HG03196 (cell line): ENCODE measurements around the gene FOXE3.

Experiments used
- ATAC-seq: cut with Tn5 transposase; IDR thresholded peaks from one replicate; pipeline ENCODE4 v1.9.1; 2021; ENCODE audit not compliant: unreplicated experiment

FOXE3 gene

GRCh38 chr1:47403321-47403910 lies 12.7 kb upstream of the FOXE3 start:
- ATAC-seq = no peak

DNA sequence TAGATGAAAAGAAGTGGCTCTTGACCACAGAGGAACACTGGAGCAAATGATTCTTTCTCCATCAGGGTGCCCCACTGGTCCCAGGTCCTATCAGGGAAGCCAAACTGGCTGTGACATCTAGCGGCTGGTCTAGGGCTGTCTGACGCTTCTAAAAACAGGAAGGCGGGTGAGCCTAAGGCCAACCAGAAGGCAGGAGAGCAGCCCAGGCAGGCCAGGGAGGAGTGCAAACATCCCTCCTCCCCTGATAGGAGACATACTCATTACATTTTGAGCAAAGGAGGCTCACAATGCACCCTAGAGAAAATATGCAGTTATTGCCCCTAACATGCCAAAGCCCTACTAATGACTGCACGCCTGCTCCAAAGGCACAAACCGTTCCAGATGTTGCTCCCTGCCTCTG lies 10.4 kb upstream of the FOXE3 start:
- ATAC-seq = no peak

GRCh38 chr1:47406966-47407365 lies 9.1 kb upstream of the FOXE3 start:
- no peak for ATAC-seq

DNA sequence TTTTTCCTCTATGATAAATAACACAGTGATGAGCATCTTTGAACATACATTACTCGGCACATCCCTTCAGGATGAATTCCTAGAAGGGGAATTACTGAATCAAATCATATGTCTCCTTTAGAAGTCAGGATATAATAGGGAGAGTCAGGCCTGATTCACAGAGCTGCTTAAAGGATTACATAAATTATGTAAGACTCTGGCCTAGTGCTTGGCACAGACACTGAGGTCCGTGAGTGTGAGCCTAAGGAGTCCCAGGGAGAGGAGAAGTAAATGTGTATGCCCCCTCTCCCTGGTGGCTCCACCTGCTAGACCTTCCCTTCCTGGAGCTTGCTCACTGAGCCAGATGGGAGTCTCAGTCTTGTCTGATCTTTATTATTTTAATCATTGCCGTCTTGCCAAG lies 8.6 kb upstream of the FOXE3 start:
- no peak for ATAC-seq

DNA sequence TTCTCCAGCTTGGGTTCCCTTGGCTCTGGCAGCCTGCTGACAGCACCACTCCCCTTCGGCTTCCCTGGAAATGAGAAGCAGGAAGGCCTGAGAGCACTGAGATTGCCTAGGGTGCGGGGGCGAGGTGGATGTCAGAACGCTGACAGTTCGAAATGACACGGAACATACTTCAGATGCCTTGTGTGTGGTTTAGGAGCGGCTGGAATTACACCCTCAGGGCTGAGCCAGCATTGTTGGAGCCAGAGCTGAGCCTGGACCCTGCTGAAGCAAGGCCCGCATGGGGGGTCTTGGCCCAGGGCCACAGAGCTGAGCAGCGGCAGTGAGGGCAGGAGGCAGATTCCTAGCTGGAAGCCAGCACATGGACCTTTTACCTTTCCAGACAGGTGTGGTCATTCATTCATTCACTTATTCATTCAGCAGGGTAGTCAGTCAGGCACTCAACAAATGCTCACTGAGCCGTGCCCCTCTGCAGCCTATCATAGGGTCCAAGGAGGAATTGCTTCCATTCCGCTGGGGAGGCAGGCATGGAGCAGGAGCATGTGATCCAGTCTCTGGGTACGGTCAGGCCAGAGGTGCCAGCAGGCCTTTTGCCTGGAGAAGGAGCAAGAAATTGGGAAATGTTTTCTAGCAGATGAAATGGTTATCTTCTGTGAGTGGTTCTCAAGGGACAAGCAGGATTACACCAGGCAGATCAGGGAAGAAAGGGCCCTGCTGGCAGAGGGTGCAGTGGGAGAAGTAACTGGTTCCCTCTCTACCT lies 6.6 kb upstream of the FOXE3 start:
- no peak for ATAC-seq

DNA sequence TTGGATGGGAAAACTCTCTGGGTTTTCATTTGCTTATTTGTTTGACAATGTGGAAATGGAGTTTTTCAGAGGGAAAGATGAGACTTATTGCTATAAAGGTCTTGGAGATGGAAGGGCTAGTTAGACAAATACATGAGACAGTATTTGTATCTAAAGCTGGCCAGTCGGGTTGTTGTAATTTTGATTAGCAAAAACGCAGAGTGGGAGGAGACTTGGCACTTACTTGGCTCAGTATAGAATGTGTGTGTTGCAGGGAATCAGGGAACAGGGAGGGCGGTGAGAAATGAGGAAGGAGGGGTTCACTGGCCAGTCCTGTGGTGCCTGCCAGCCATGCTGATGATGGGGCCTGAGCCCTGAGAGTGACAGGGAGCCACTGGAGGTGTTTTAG lies 6.0 kb upstream of the FOXE3 start:
- ATAC-seq = no peak

- ATAC-seq = no peak
Observed at GRCh38 chr1:47411436-47411835, 4.6 kb upstream of the FOXE3 start.

GRCh38 chr1:47412437-47412836 lies 3.6 kb upstream of the FOXE3 start:
- ATAC-seq = no peak

GRCh38 chr1:47416319-47417169 lies 459 bp downstream of the FOXE3 start:
- no peak for ATAC-seq

- ATAC-seq = no peak
Observed at GRCh38 chr1:47417170-47418044, 1.3 kb downstream of the FOXE3 start.

GRCh38 chr1:47418122-47418521 lies 2.0 kb downstream of the FOXE3 start:
- ATAC-seq = no peak

GRCh38 chr1:47418681-47419325 lies 2.7 kb downstream of the FOXE3 start:
- ATAC-seq = no peak

DNA sequence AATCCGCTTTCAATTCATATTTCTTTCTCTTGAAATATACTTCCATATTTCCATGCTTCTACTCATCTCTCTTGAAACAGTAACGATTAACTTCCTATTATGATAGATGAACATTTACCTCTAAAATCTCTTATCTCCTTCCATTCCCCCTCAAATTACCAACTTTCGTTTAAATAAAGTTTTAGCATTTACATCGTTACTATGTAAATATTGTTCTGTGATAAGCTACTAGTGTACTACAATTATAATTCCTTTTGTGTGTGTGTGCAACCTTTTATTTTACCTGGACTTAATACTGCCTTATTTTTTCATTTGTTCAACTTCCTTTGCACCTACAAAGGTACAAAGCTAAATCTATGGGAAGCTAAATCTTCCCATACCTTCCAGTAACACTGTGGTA lies 4.5 kb downstream of the FOXE3 start:
- ATAC-seq = no peak

DNA sequence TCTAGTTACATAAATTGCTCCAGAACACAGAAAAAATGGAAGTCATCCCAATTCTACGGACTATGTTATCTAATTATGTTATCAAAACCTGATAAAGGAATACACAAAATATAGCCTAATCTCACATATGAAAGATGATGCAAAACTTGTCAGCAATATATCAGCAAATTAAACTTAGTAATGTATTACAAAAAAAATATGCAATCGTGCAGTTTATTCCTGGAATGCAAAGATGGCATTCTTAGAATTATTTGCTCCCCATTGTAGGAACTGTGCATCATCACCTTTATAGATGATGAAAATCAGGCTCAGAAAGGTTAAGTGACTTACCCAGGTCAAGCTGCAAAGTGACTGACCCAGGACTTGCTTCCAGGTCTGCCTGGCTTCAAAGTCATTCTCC lies 7.8 kb downstream of the FOXE3 start:
- no peak for ATAC-seq

DNA sequence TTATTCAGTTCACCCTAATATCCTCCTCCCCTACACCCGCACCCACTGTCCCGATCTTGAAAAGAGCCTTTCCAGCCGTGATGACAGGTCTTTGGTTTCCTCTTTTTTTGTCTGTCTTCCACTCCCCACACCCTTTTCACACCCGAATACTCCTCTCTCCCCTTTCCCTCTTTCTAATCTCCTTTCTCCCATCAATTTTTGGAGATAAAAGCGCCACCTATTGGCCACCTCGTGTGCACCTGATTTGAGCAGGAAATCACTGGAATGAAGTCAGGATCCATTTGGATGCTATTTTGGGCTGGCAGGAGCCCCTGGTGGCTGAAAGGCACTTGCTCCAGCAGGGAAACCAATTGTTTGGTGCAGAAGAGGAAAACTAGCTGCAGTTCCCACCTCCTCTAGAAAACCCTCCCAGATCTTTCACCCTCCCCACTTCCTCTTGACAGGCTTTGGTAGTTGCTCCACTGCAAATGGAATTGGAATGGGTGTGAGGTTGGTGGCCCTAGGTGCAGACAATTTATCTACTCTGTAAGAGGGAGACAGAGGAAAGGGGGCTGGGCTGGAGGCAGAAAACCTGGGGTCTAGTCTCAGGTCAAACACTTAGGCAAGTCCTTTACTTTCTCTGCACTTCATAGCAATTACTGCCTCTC lies 8.4 kb downstream of the FOXE3 start:
- no peak for ATAC-seq

- ATAC-seq = no peak
Observed at GRCh38 chr1:47431534-47431933, 15.4 kb downstream of the FOXE3 start.

DNA sequence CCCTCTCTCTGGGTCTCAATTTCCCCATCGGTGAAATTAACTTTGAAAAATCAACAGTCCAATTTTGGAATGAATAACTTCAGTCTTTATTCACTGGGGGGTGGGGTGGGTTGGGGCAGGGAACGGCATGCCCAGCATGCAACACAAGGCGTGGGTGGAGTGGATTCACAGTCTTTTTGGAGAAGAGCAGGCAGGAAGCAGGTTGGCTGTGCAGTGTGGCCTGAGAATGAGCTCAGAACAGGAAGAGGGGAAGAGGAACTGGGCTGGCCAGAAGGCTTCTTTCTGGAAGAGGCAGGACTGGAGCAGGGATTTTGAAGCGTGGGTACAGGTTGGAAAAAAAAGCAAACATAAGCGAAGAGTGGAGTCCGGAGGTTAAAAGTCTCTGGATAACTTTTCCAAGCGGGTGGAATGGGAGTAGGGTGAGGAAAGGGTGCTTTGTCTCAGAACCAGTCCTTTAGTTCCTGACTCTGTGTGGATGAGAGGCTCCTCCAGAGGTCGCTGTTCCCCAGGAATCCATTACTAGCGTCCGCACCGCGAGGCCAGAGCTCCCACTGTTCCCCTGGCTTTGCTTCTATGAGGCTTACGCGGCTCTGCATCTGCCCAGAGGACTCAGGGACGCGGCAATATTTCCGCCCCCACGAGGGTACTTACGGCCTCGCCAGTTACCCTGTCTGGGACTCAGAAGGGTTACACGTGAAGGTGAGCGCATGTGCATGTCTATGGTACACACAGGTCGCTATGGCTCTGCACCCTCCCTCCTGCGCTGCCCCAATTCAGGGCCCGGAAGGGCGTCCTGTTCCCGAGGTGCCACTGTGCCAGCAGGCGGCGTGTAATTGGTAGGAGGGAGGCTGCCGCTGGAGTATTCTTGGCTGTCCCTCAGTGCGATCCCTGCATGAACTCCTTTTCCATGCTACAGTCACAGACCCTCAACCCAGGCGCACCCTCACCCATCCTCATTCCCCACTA lies 16.3 kb downstream of the FOXE3 start:
- peak; percentile 33 for ATAC-seq

- ATAC-seq = no peak
Observed at GRCh38 chr1:47433037-47433421, 16.9 kb downstream of the FOXE3 start.

DNA sequence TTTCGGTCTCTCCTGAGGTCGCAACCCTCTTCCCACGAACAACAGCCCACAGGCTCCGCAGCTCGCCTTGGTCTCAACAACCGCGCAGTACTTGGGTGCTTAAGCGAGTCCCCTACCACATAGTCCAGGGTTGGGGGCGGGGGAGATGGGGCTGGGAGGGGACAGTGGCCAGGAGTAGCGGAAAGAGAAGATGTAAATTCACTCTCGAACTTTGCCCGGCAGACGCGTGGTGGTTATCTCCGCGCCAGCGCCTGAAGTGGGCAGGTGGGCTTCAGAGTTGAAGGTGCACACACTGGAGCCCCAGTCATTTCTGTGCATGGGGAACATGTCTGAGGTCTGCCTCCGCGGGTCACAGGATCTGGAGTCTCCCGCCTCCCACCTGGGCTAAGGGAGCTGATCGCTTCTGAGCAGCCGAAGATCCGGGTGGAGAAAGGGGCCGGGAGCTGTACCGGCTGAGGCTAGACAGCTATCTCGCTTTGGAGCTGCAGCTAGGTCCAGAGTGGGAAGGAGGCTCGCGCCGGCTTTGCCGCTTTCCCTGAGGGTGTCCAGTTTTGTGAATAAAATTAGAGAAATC lies 17.5 kb downstream of the FOXE3 start:
- ATAC-seq = no peak
